PC-3 (cell line): ENCODE measurements around the gene ZNF680. TPM values are rescaled to one million over a fixed set of nuclear protein-coding genes. Genes with fewer than 3 reads are reported as not detected.

ENCODE experiments used
- ATAC-seq: fragments of 200-7000 bp; cut with Tn5 transposase; 2 replicates; pipeline ENCODE4 v1.9.1; 2020; ENCODE audit warnings: mild to moderate bottlenecking, moderate library complexity
- BruUV-seq: library from RNA; stranded (reverse); fragments of 400-500 nt; replicated peaks from 2 replicates; lab custom pipeline; 2021; lab: Mats Ljungman, UMichigan
- CTCF ChIA-PET: fragments of 300-600 bp; sonication (Branson Sonifier 250); formaldehyde crosslinking; loops from one replicate; lab custom pipeline; 2022; ENCODE audit warnings: antibody characterized with exemption; lab: Charles Lee
- POLR2A ChIA-PET: fragments of 300-600 bp; sonication (Branson Sonifier 250); formaldehyde crosslinking; loops from one replicate; lab custom pipeline; 2022; ENCODE audit warnings: antibody characterized with exemption; ENCODE audit not compliant: unreplicated experiment; lab: Charles Lee
- DNase-seq: peaks from one replicate; pipeline ENCODE4 v3.0.0-alpha.2; 2015
- H2AFZ ChIP-seq: fragments of 300-600 bp; sonication (generic); 2 replicates; pipeline ENCODE4 v1.6.0; 2016; ENCODE audit warnings: antibody characterized with exemption, low read length
- H3F3A ChIP-seq: fragments of 300-600 bp; sonication (generic); one replicate; pipeline ENCODE4 v1.6.0; 2017; ENCODE audit warnings: antibody characterized with exemption, low read length, control low read depth, mild to moderate bottlenecking; ENCODE audit not compliant: unreplicated experiment
- H3K27ac ChIP-seq: fragments of 300-600 bp; sonication (generic); 2 replicates; pipeline ENCODE4 v1.5.1; 2016; ENCODE audit warnings: mild to moderate bottlenecking, low read length
- H3K27me3 ChIP-seq: fragments of 300-600 bp; sonication (generic); 2 replicates; pipeline ENCODE4 v1.6.1; 2016; ENCODE audit warnings: low read length, mixed read lengths
- H3K36me3 ChIP-seq: fragments of 300-600 bp; sonication (generic); 2 replicates; pipeline ENCODE4 v1.6.1; 2016; ENCODE audit warnings: low read depth, mixed run types, low read length, mixed read lengths
- H3K4me1 ChIP-seq: fragments of 300-600 bp; sonication (generic); 2 replicates; pipeline ENCODE4 v1.5.1; 2016; ENCODE audit warnings: low read length; ENCODE audit not compliant: insufficient read depth
- H3K4me2 ChIP-seq: fragments of 300-600 bp; sonication (generic); 2 replicates; pipeline ENCODE4 v1.6.0; 2016; ENCODE audit warnings: low read length
- H3K4me3 ChIP-seq: fragments of 300-600 bp; sonication (generic); 2 replicates; pipeline ENCODE4 v1.5.1; 2016; ENCODE audit warnings: mild to moderate bottlenecking, low read length, mixed read lengths
- H3K79me2 ChIP-seq: fragments of 300-600 bp; sonication (generic); 2 replicates; pipeline ENCODE4 v1.6.1; 2017; ENCODE audit warnings: low read length, mixed read lengths
- H3K9ac ChIP-seq: fragments of 300-600 bp; sonication (generic); 2 replicates; pipeline ENCODE4 v1.6.0; 2016; ENCODE audit warnings: mild to moderate bottlenecking, low read length
- H3K9me2 ChIP-seq: fragments of 300-600 bp; sonication (generic); replicated peaks from 2 replicates; pipeline ENCODE4 v1.6.1; 2016; ENCODE audit warnings: mixed run types, low read length, mixed read lengths
- H3K9me3 ChIP-seq: fragments of 300-600 bp; sonication (generic); 2 replicates; pipeline ENCODE4 v1.6.1; 2016; ENCODE audit warnings: low read length, mixed read lengths
- H4K20me1 ChIP-seq: fragments of 300-600 bp; sonication (generic); 2 replicates; pipeline ENCODE4 v1.6.1; 2016; ENCODE audit warnings: low read length, mixed read lengths
- EZH2 ChIP-seq: fragments of 300-600 bp; sonication (generic); IDR thresholded peaks from one replicate; pipeline ENCODE4 v1.6.1; 2017; ENCODE audit warnings: antibody characterized with exemption, mild to moderate bottlenecking, low read length; ENCODE audit not compliant: unreplicated experiment
- EZH2phosphoT487 ChIP-seq: fragments of 300-600 bp; sonication (generic); IDR thresholded peaks from 2 replicates; pipeline ENCODE4 v1.6.1; 2018; ENCODE audit warnings: mild to moderate bottlenecking, antibody characterized with exemption, low read length, borderline replicate concordance
- intact Hi-C: fragments of 100-400 bp; cut with micrococcal nuclease; formaldehyde crosslinking; loops from 2 replicates; pipeline ENCODE4 v1.9.0; 2023
- total RNA-seq: library from RNA; depleted of rRNA; stranded (reverse); fragments of >200 nt; gene quantifications from 2 replicates; pipeline ENCODE4 v1.2.3, GENCODE V29; 2014
- TF ChIP-seq, protein P1 (sequence below): fragments of 300-600 bp; sonication (generic); conservative IDR thresholded peaks from 2 replicates; pipeline ENCODE4 v1.5.1; 2017; ENCODE audit warnings: antibody characterized with exemption, low read depth, mild to moderate bottlenecking, low read length

The ZNF680 gene
- total RNA-seq, 1 experiment from 2014 or later = 8.8 TPM

GRCh38 chr7:64541438-64542359 lies 21.2 kb downstream of the ZNF680 start:
- no peak overlapping the region for H3K4me3 ChIP-seq
- DNase-seq = peak; percentile 4
- TF ChIP-seq EZH2phosphoT487 (no peak), EZH2 (no peak)
- TF ChIP-seq, protein P1, sequence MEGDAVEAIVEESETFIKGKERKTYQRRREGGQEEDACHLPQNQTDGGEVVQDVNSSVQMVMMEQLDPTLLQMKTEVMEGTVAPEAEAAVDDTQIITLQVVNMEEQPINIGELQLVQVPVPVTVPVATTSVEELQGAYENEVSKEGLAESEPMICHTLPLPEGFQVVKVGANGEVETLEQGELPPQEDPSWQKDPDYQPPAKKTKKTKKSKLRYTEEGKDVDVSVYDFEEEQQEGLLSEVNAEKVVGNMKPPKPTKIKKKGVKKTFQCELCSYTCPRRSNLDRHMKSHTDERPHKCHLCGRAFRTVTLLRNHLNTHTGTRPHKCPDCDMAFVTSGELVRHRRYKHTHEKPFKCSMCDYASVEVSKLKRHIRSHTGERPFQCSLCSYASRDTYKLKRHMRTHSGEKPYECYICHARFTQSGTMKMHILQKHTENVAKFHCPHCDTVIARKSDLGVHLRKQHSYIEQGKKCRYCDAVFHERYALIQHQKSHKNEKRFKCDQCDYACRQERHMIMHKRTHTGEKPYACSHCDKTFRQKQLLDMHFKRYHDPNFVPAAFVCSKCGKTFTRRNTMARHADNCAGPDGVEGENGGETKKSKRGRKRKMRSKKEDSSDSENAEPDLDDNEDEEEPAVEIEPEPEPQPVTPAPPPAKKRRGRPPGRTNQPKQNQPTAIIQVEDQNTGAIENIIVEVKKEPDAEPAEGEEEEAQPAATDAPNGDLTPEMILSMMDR = no peak
- H3K4me1 ChIP-seq = no peaks in the 10 kb centered on the region
- no peaks in the 10 kb centered on the region for H3K9me2 ChIP-seq
- peaks cover 8% of the 10 kb centered on the region; the same call in 1 of the 2 replicates for H3K79me2 ChIP-seq
- peak; percentile 78 for ATAC-seq
- H3K36me3 ChIP-seq = peaks cover 65% of the 10 kb centered on the region
- H3K27ac ChIP-seq = no peak overlapping the region
- H3K9me3 ChIP-seq = no peaks in the 10 kb centered on the region
- H3K4me2 ChIP-seq = no peak overlapping the region
- no peaks in the 10 kb centered on the region for H3F3A ChIP-seq
- no peaks in the 10 kb centered on the region for H4K20me1 ChIP-seq
- no peaks in the 10 kb centered on the region for H3K27me3 ChIP-seq
- H3K9ac ChIP-seq = no peak overlapping the region
- CTCF ChIA-PET = no interaction called here
- no TSS peak for BruUV-seq
- intact Hi-C loops = no loop called here
- POLR2A ChIA-PET = no interaction called here
- no peak overlapping the region for H2AFZ ChIP-seq

- no peak overlapping the region for H3K4me2 ChIP-seq
- ChIA-PET CTCF (no interaction called here), POLR2A (no interaction called here)
- no peaks in the 10 kb centered on the region for H4K20me1 ChIP-seq
- H3K4me1 ChIP-seq = no peaks in the 10 kb centered on the region
- peaks cover 41% of the 10 kb centered on the region; the same call in 1 of the 2 replicates for H3K79me2 ChIP-seq
- H2AFZ ChIP-seq = no peak overlapping the region
- H3K4me3 ChIP-seq = no peak overlapping the region
- no peaks in the 10 kb centered on the region for H3K27me3 ChIP-seq
- 0 out of 2 replicates have a peak, but pooled peaks cover 6% of the 10 kb centered on the region for H3K9me3 ChIP-seq
- no peaks in the 10 kb centered on the region for H3F3A ChIP-seq
- ATAC-seq (no peak), DNase-seq (no peak)
- intact Hi-C loops = loop anchor here (1.0 kb wide), 1 partner anchor 26 kb away; no protein-coding TSS in a partner anchor
- H3K36me3 ChIP-seq = peaks cover 80% of the 10 kb centered on the region
- BruUV-seq = no TSS peak
- peak overlapping the region; percentile 46 for H3K27ac ChIP-seq
- H3K9me2 ChIP-seq = no peaks in the 10 kb centered on the region
- H3K9ac ChIP-seq = no peak overlapping the region
- TF ChIP-seq EZH2phosphoT487 (no peak), EZH2 (no peak)
- TF ChIP-seq, protein P1 = no peak
Measured at GRCh38 chr7:64533756-64534155, 29.1 kb downstream of the ZNF680 start.

DNA sequence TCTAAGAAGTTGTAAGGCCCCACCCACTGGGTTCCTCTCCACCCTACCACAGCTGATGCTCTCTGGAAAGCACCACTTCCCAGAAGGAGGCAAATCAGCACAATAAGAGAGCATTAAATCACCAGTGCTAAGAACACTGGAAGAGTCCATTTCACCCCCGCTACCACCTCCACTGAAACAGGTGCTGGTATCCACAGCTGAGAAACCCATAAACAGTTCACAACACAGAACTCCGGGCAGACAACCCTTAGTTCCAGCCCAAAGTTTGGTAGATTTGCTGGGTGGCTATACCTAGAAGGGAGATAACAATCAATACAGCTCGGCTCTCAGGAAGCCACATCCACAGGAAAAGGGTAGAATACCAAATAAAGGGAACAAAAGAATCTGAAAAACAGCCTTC lies 34.1 kb downstream of the ZNF680 start:
- DNase-seq (no peak), ATAC-seq (no peak)
- POLR2A ChIA-PET = no interaction called here
- Histone ChIP-seq H3K9ac (no peak overlapping the region), H3K4me1 (no peaks in the 10 kb centered on the region), H3F3A (no peaks in the 10 kb centered on the region), H3K79me2 (peaks cover 39% of the 10 kb centered on the region; the same call in 1 of the 2 replicates), H3K27ac (no peak overlapping the region), H3K9me2 (no peaks in the 10 kb centered on the region), H3K36me3 (peaks cover 89% of the 10 kb centered on the region), H4K20me1 (no peaks in the 10 kb centered on the region), H2AFZ (no peak overlapping the region), H3K4me2 (no peak overlapping the region), H3K27me3 (no peaks in the 10 kb centered on the region), H3K9me3 (peaks cover 21% of the 10 kb centered on the region), H3K4me3 (no peak overlapping the region)
- intact Hi-C loops = no loop called here
- CTCF ChIA-PET = no interaction called here
- TF ChIP-seq EZH2phosphoT487 (no peak), EZH2 (no peak)
- TF ChIP-seq, protein P1 = no peak
- no TSS peak for BruUV-seq
